HEK293 (cell line): ENCODE data around the gene IDUA.

Experiments used
- BCL11A ChIP-seq: fragments of 450-650 bp; formaldehyde crosslinking; IDR thresholded peaks from 2 replicates; pipeline ENCODE4 v1.5.1; 2016; ENCODE audit warnings: low read depth, missing biosample characterization, missing genetic modification characterization
- GFI1B ChIP-seq: fragments of 450-650 bp; formaldehyde crosslinking; IDR thresholded peaks from 2 replicates; pipeline ENCODE4 v1.5.1; 2016; ENCODE audit warnings: missing biosample characterization, missing genetic modification characterization
- HOXC10 ChIP-seq: sonication (generic); formaldehyde crosslinking; IDR thresholded peaks from 2 replicates; pipeline ENCODE4 v1.8.1; 2023; ENCODE audit warnings: mild to moderate bottlenecking, missing genetic modification reagents
- KLF17 ChIP-seq: fragments of 450-650 bp; formaldehyde crosslinking; IDR thresholded peaks from 2 replicates; pipeline ENCODE4 v1.5.1; 2016; ENCODE audit warnings: missing biosample characterization, missing genetic modification characterization
- MZF1 ChIP-seq: fragments of 450-650 bp; formaldehyde crosslinking; IDR thresholded peaks from 2 replicates; pipeline ENCODE4 v1.5.1; 2017; ENCODE audit warnings: missing biosample characterization, missing genetic modification characterization, borderline replicate concordance
- OSR2 ChIP-seq: fragments of 450-650 bp; formaldehyde crosslinking; IDR thresholded peaks from 2 replicates; pipeline ENCODE4 v1.5.1; 2016; ENCODE audit warnings: missing biosample characterization, missing genetic modification characterization
- SALL2 ChIP-seq: fragments of 450-650 bp; formaldehyde crosslinking; IDR thresholded peaks from 2 replicates; pipeline ENCODE4 v1.5.0; 2017; ENCODE audit warnings: missing biosample characterization, mild to moderate bottlenecking, missing genetic modification characterization, borderline replicate concordance
- SP3 ChIP-seq: fragments of 450-650 bp; formaldehyde crosslinking; IDR thresholded peaks from 2 replicates; pipeline ENCODE4 v1.5.1; 2016; ENCODE audit warnings: missing biosample characterization, missing genetic modification characterization
- YY1 ChIP-seq: fragments of 450-650 bp; formaldehyde crosslinking; IDR thresholded peaks from 2 replicates; pipeline ENCODE4 v1.5.1; 2018; ENCODE audit warnings: missing biosample characterization, missing genetic modification characterization
- YY2 ChIP-seq: fragments of 450-650 bp; formaldehyde crosslinking; IDR thresholded peaks from 2 replicates; pipeline ENCODE4 v1.5.1; 2016; ENCODE audit warnings: missing biosample characterization, missing genetic modification characterization
- ZBTB10 ChIP-seq: fragments of 450-650 bp; formaldehyde crosslinking; IDR thresholded peaks from 2 replicates; pipeline ENCODE4 v1.5.1; 2016; ENCODE audit warnings: missing biosample characterization, missing genetic modification characterization
- ZBTB17 ChIP-seq: fragments of 450-650 bp; formaldehyde crosslinking; IDR thresholded peaks from 2 replicates; pipeline ENCODE4 v1.5.1; 2016; ENCODE audit warnings: missing biosample characterization, missing genetic modification characterization
- ZBTB48 ChIP-seq: fragments of 450-650 bp; formaldehyde crosslinking; IDR thresholded peaks from 2 replicates; pipeline ENCODE4 v1.5.1; 2016; ENCODE audit warnings: missing biosample characterization, missing genetic modification characterization
- ZBTB6 ChIP-seq: fragments of 450-650 bp; formaldehyde crosslinking; IDR thresholded peaks from 2 replicates; pipeline ENCODE4 v1.5.1; 2017; ENCODE audit warnings: missing biosample characterization, missing genetic modification characterization
- ZFHX2 ChIP-seq: fragments of 450-650 bp; formaldehyde crosslinking; conservative IDR thresholded peaks from 2 replicates; pipeline ENCODE4 v1.5.1; 2016; ENCODE audit warnings: missing biosample characterization, missing genetic modification characterization
- ZNF146 ChIP-seq: fragments of 450-650 bp; formaldehyde crosslinking; IDR thresholded peaks from 2 replicates; pipeline ENCODE4 v1.5.1; 2016; ENCODE audit warnings: missing biosample characterization, missing genetic modification characterization
- ZNF16 ChIP-seq: fragments of 450-650 bp; formaldehyde crosslinking; IDR thresholded peaks from 2 replicates; pipeline ENCODE4 v1.5.1; 2016; ENCODE audit warnings: low read depth, missing biosample characterization, missing genetic modification characterization
- ZNF266 ChIP-seq: fragments of 450-650 bp; formaldehyde crosslinking; IDR thresholded peaks from 2 replicates; pipeline ENCODE4 v1.5.1; 2016; ENCODE audit warnings: missing biosample characterization, missing genetic modification characterization, low read depth
- ZNF302 ChIP-seq: fragments of 450-650 bp; formaldehyde crosslinking; IDR thresholded peaks from 2 replicates; pipeline ENCODE4 v1.5.1; 2016; ENCODE audit warnings: missing biosample characterization, missing genetic modification characterization, low read depth
- ZNF350 ChIP-seq: fragments of 450-650 bp; formaldehyde crosslinking; IDR thresholded peaks from 2 replicates; pipeline ENCODE4 v1.5.0; 2017; ENCODE audit warnings: missing biosample characterization, mild to moderate bottlenecking, missing genetic modification characterization
- ZNF423 ChIP-seq: fragments of 450-650 bp; formaldehyde crosslinking; IDR thresholded peaks from 2 replicates; pipeline ENCODE4 v1.5.1; 2016; ENCODE audit warnings: missing biosample characterization, missing genetic modification characterization
- ZNF501 ChIP-seq: fragments of 450-650 bp; formaldehyde crosslinking; IDR thresholded peaks from 2 replicates; pipeline ENCODE4 v1.5.1; 2016; ENCODE audit warnings: missing biosample characterization, missing genetic modification characterization
- ZNF521 ChIP-seq: fragments of 450-650 bp; formaldehyde crosslinking; IDR thresholded peaks from 2 replicates; pipeline ENCODE4 v1.5.1; 2017; ENCODE audit warnings: missing biosample characterization, mild to moderate bottlenecking, missing genetic modification characterization
- ZNF529 ChIP-seq: fragments of 450-650 bp; formaldehyde crosslinking; IDR thresholded peaks from 2 replicates; pipeline ENCODE4 v1.5.1; 2017; ENCODE audit warnings: missing genetic modification characterization, missing biosample characterization; ENCODE audit not compliant: insufficient replicate concordance
- ZNF548 ChIP-seq: fragments of 450-650 bp; formaldehyde crosslinking; IDR thresholded peaks from 2 replicates; pipeline ENCODE4 v1.5.1; 2016; ENCODE audit warnings: missing biosample characterization, missing genetic modification characterization
- ZNF549 ChIP-seq: fragments of 450-650 bp; IDR thresholded peaks from 2 replicates; pipeline ENCODE4 v1.5.1; 2018; ENCODE audit warnings: missing biosample characterization, missing genetic modification characterization, mild to moderate bottlenecking, inconsistent platforms, moderate library complexity
- ZNF600 ChIP-seq: fragments of 450-650 bp; formaldehyde crosslinking; IDR thresholded peaks from 2 replicates; pipeline ENCODE4 v1.5.1; 2016; ENCODE audit warnings: missing biosample characterization, missing genetic modification characterization
- ZNF645 ChIP-seq: fragments of 450-650 bp; formaldehyde crosslinking; IDR thresholded peaks from 2 replicates; pipeline ENCODE4; 2016; ENCODE audit warnings: missing biosample characterization, missing genetic modification characterization
- ZNF701 ChIP-seq: fragments of 450-650 bp; formaldehyde crosslinking; IDR thresholded peaks from 2 replicates; pipeline ENCODE4 v1.5.1; 2016; ENCODE audit warnings: missing biosample characterization, missing genetic modification characterization
- ZNF843 ChIP-seq: fragments of 450-650 bp; formaldehyde crosslinking; IDR thresholded peaks from 2 replicates; pipeline ENCODE4 v1.5.1; 2016; ENCODE audit warnings: missing biosample characterization, missing genetic modification characterization
- ZSCAN16 ChIP-seq: fragments of 450-650 bp; formaldehyde crosslinking; IDR thresholded peaks from 2 replicates; pipeline ENCODE4 v1.5.1; 2016; ENCODE audit warnings: missing biosample characterization, missing genetic modification characterization
- ZSCAN23 ChIP-seq: fragments of 450-650 bp; formaldehyde crosslinking; IDR thresholded peaks from 2 replicates; pipeline ENCODE4 v1.5.1; 2016; ENCODE audit warnings: missing biosample characterization, missing genetic modification characterization

IDUA gene

GRCh38 chr4:1043651-1044468 is 57.0 kb downstream of the IDUA start (continued):
- TF ChIP-seq ZFHX2 (tag by site-specific recombination), result peak; percentile 56
- peak; percentile 98 for TF ChIP-seq BCL11A (tag by site-specific recombination)
- no peak for TF ChIP-seq ZNF529 (tag by site-specific recombination)
- no peak for TF ChIP-seq SALL2
- TF ChIP-seq GFI1B (tag by site-specific recombination), result no peak
- TF ChIP-seq ZNF521 (tag by site-specific recombination), result no peak
- TF ChIP-seq ZBTB6 (tag by site-specific recombination), result no peak
- no peak for TF ChIP-seq ZNF266 (tag by site-specific recombination)
- peak; percentile 37 for TF ChIP-seq SP3 (tag by site-specific recombination)
- TF ChIP-seq KLF17 (tag by site-specific recombination), result peak; percentile 98
- no peak for TF ChIP-seq YY1 (tag by site-specific recombination)
- 0 out of 2 replicates have a peak, but pooled peaks have one; percentile 8 for TF ChIP-seq ZNF146 (tag by site-specific recombination)
- no peak for TF ChIP-seq ZNF302 (tag by site-specific recombination)
- TF ChIP-seq ZSCAN23 (tag by site-specific recombination), result peak; percentile 18; the same call in 1 of the 2 replicates
- TF ChIP-seq ZNF843 (tag by site-specific recombination), result peak; percentile 54; the same call in 1 of the 2 replicates
- no peak for TF ChIP-seq ZNF501 (tag by site-specific recombination)
- no peak for TF ChIP-seq ZNF645 (tag by site-specific recombination)
- no peak for TF ChIP-seq HOXC10 (CRISPR knock-in tag)
- TF ChIP-seq MZF1, result no peak
- 0 out of 2 replicates have a peak, but pooled peaks have one; percentile 22 for TF ChIP-seq ZBTB17 (tag by site-specific recombination)
- peak; percentile 76 for TF ChIP-seq ZBTB10 (tag by site-specific recombination)
- no peak for TF ChIP-seq ZNF548
- TF ChIP-seq OSR2 (tag by site-specific recombination), result 0 out of 2 replicates have a peak, but pooled peaks have one; percentile 12
- no peak for TF ChIP-seq ZNF549 (tag by site-specific recombination)
- no peak for TF ChIP-seq ZBTB48 (tag by site-specific recombination)
- no peak for TF ChIP-seq ZNF16 (tag by site-specific recombination)
- no peak for TF ChIP-seq ZSCAN16 (tag by site-specific recombination)
- no peak for TF ChIP-seq ZNF350 (tag by site-specific recombination)
- no peak; the same call in 1 of the 2 replicates for TF ChIP-seq YY2 (tag by site-specific recombination)
- TF ChIP-seq ZNF423 (tag by site-specific recombination), result 0 out of 2 replicates have a peak, but pooled peaks have one; percentile 15
- TF ChIP-seq ZNF701 (tag by site-specific recombination), result no peak
- TF ChIP-seq ZNF600 (tag by site-specific recombination), result peak; percentile 83
